IMR-90 (cell line): ENCODE data around the gene PLA2G4A. TPM values are rescaled to one million over a fixed set of nuclear protein-coding genes. Genes with fewer than 3 reads are reported as not detected.

ENCODE experiments used
- ATAC-seq: fragments of 200-7000 bp; cut with Tn5 transposase; 2 replicates; pipeline ENCODE4 v1.9.1; 2020; ENCODE audit warnings: low read depth, mild to moderate bottlenecking, moderate library complexity
- BruUV-seq: library from RNA; stranded (reverse); fragments of 400-500 nt; replicated peaks from 2 replicates; lab custom pipeline; 2021; lab: Mats Ljungman, UMichigan
- CTCF ChIA-PET: fragments of 300-600 bp; formaldehyde crosslinking; extraction: SDS; loops from one replicate; lab custom pipeline; 2021; ENCODE audit warnings: antibody characterized with exemption; lab: Yijun Ruan, JAX
- POLR2A ChIA-PET: fragments of 300-600 bp; sonication (Branson Sonifier 250); formaldehyde crosslinking; loops from one replicate; lab custom pipeline; 2022; ENCODE audit warnings: antibody characterized with exemption; ENCODE audit not compliant: unreplicated experiment; lab: Charles Lee
- DNase-seq: peaks from one replicate; pipeline ENCODE4 v3.0.0; 2013
- H2AFZ ChIP-seq: replicated peaks from 2 replicates; pipeline ENCODE3; 2013; ENCODE audit warnings: low read length, mild to moderate bottlenecking; ENCODE audit not compliant: poor library complexity
- H2AK5ac ChIP-seq: 2 replicates; pipeline ENCODE4 v1.6.1; 2013; ENCODE audit warnings: low read depth, low read length, inconsistent platforms
- H2AK9ac ChIP-seq: replicated peaks from 2 replicates; pipeline ENCODE3; 2013; ENCODE audit warnings: mild to moderate bottlenecking, low read depth, low read length, moderate library complexity; ENCODE audit not compliant: poor library complexity
- H2BK120ac ChIP-seq: 2 replicates; pipeline ENCODE4 v1.6.1; 2013; ENCODE audit warnings: low read depth, low read length, inconsistent platforms
- H2BK15ac ChIP-seq: 3 replicates; pipeline ENCODE4 v1.6.1; 2013; ENCODE audit warnings: low read depth, low read length, inconsistent platforms
- H2BK20ac ChIP-seq: 2 replicates; pipeline ENCODE4 v1.6.1; 2013; ENCODE audit warnings: low read depth, mild to moderate bottlenecking, inconsistent platforms, low read length, moderate library complexity
- H2BK5ac ChIP-seq: 2 replicates; pipeline ENCODE4 v1.6.1; 2013; ENCODE audit warnings: mild to moderate bottlenecking, low read depth, low read length, inconsistent platforms; ENCODE audit not compliant: poor library complexity, severe bottlenecking
- H3K14ac ChIP-seq: replicated peaks from 2 replicates; pipeline ENCODE4 v1.6.1; 2013; ENCODE audit warnings: low read depth, low read length, inconsistent platforms
- H3K18ac ChIP-seq: 2 replicates; pipeline ENCODE4 v1.6.1; 2013; ENCODE audit warnings: low read depth, low read length, control low read depth
- H3K23ac ChIP-seq: 2 replicates; pipeline ENCODE4 v1.6.1; 2013; ENCODE audit warnings: low read depth, low read length, inconsistent platforms
- H3K27ac ChIP-seq: 2 replicates; pipeline ENCODE4 v1.5.1; 2013; ENCODE audit warnings: mild to moderate bottlenecking, control low read depth, low read length; ENCODE audit not compliant: insufficient read depth
- H3K27me3 ChIP-seq: 2 replicates; pipeline ENCODE4 v1.6.1; 2013; ENCODE audit warnings: low read length; ENCODE audit not compliant: control insufficient read depth, insufficient read depth
- H3K36me3 ChIP-seq: 2 replicates; pipeline ENCODE4 v1.6.1; 2013; ENCODE audit warnings: low read length, mixed read lengths; ENCODE audit not compliant: control insufficient read depth, insufficient read depth
- H3K4ac ChIP-seq: 2 replicates; pipeline ENCODE4 v1.6.1; 2013; ENCODE audit warnings: low read depth, low read length, inconsistent platforms
- H3K4me1 ChIP-seq: 2 replicates; pipeline ENCODE4 v1.6.1; 2013; ENCODE audit warnings: low read length, mixed read lengths; ENCODE audit not compliant: control insufficient read depth, insufficient read depth
- H3K4me2 ChIP-seq: 2 replicates; pipeline ENCODE4 v1.6.1; 2013; ENCODE audit warnings: low read depth, mild to moderate bottlenecking, control low read depth, low read length, moderate library complexity
- H3K4me3 ChIP-seq: 2 replicates; pipeline ENCODE4 v1.5.1; 2013; ENCODE audit warnings: low read depth, mild to moderate bottlenecking, control low read depth, low read length, moderate library complexity; ENCODE audit not compliant: insufficient read depth
- H3K56ac ChIP-seq: 2 replicates; pipeline ENCODE4 v1.6.1; 2013; ENCODE audit warnings: low read length, inconsistent platforms; ENCODE audit not compliant: insufficient read depth; ENCODE audit errors: extremely low read depth
- H3K79me1 ChIP-seq, 2 experiments: 2 replicates each; pipeline ENCODE4 v1.6.1; 2013; ENCODE audit warnings: low read length in 2 of 2, inconsistent platforms in 1 of 2, low read depth in 1 of 2
- H3K9ac ChIP-seq: 2 replicates; pipeline ENCODE4 v1.6.1; 2013; ENCODE audit warnings: low read depth, low read length, control low read depth
- H3K9me1 ChIP-seq: 2 replicates; pipeline ENCODE4 v1.6.1; 2013; ENCODE audit warnings: low read length, inconsistent platforms; ENCODE audit not compliant: insufficient read depth
- H3K9me3 ChIP-seq: 2 replicates; pipeline ENCODE4 v1.6.1; 2013; ENCODE audit warnings: low read length; ENCODE audit not compliant: control insufficient read depth, insufficient read depth
- H4K20me1 ChIP-seq: 2 replicates; pipeline ENCODE4 v1.6.1; 2013; ENCODE audit warnings: low read length, inconsistent platforms; ENCODE audit not compliant: insufficient read depth
- H4K5ac ChIP-seq: 2 replicates; pipeline ENCODE4 v1.6.1; 2013; ENCODE audit warnings: mild to moderate bottlenecking, low read depth, low read length, control low read depth
- H4K8ac ChIP-seq, 2 experiments: 2 replicates each; pipeline ENCODE4 v1.6.1; 2013; ENCODE audit warnings: low read depth in 2 of 2, low read length in 2 of 2, control low read depth in 1 of 2, inconsistent platforms in 1 of 2
- H4K91ac ChIP-seq: 2 replicates; pipeline ENCODE4 v1.6.1; 2013; ENCODE audit warnings: low read depth, low read length, inconsistent platforms; ENCODE audit not compliant: insufficient read depth
- BHLHE40 ChIP-seq: fragments of 150-350 bp; IDR thresholded peaks from 2 replicates; pipeline ENCODE4 v1.6.1; 2016; ENCODE audit warnings: mild to moderate bottlenecking, low read depth, low read length
- CEBPB ChIP-seq: IDR thresholded peaks from 2 replicates; pipeline ENCODE4 v1.6.1; 2012; ENCODE audit warnings: low read depth, low read length, improper control_type of control experiment
- CHD1 ChIP-seq: IDR thresholded peaks from 2 replicates; pipeline ENCODE4 v1.6.1; 2012; ENCODE audit warnings: low read depth, low read length, improper control_type of control experiment
- FOS ChIP-seq: fragments of 150-350 bp; IDR thresholded peaks from 2 replicates; pipeline ENCODE4 v1.6.1; 2016; ENCODE audit warnings: low read depth, low read length
- MAFK ChIP-seq: IDR thresholded peaks from 2 replicates; pipeline ENCODE4 v1.6.1; 2012; ENCODE audit warnings: low read depth, low read length, improper control_type of control experiment
- MAZ ChIP-seq: IDR thresholded peaks from 2 replicates; pipeline ENCODE4 v1.6.1; 2012; ENCODE audit warnings: low read depth, mild to moderate bottlenecking, low read length, improper control_type of control experiment, moderate library complexity, borderline replicate concordance
- MXI1 ChIP-seq: IDR thresholded peaks from 2 replicates; pipeline ENCODE4 v1.6.1; 2012; ENCODE audit warnings: low read depth, mild to moderate bottlenecking, low read length, moderate library complexity, borderline replicate concordance
- NFE2L2 ChIP-seq: fragments of 150-350 bp; IDR thresholded peaks from 2 replicates; pipeline ENCODE4 v1.6.1; 2016; ENCODE audit warnings: low read depth, mild to moderate bottlenecking, low read length
- POLR2A ChIP-seq: IDR thresholded peaks from 2 replicates; pipeline ENCODE4 v1.6.1; 2012; ENCODE audit warnings: mild to moderate bottlenecking, low read depth, low read length
- RAD21 ChIP-seq: IDR thresholded peaks from 2 replicates; pipeline ENCODE4 v1.6.1; 2012; ENCODE audit warnings: low read length, improper control_type of control experiment
- RCOR1 ChIP-seq: IDR thresholded peaks from 2 replicates; pipeline ENCODE4 v1.6.1; 2012; ENCODE audit warnings: mild to moderate bottlenecking, low read length, improper control_type of control experiment; ENCODE audit not compliant: insufficient replicate concordance
- RFX5 ChIP-seq: IDR thresholded peaks from 2 replicates; pipeline ENCODE4 v1.8.0; 2012; ENCODE audit warnings: low read depth, mild to moderate bottlenecking, low read length, moderate library complexity
- SMC3 ChIP-seq: fragments of 150-350 bp; IDR thresholded peaks from 2 replicates; pipeline ENCODE4 v1.6.1; 2016; ENCODE audit warnings: low read depth, mild to moderate bottlenecking, antibody characterized with exemption, low read length, moderate library complexity
- WGBS, 2 experiments: methylation state at CpG; one replicate each; pipeline versions ENCODE4 v1.1.5 to v1.1.7; 2013; ENCODE audit warnings: missing lambda C conversion rate in 2 of 2; ENCODE audit not compliant: insufficient read length in 1 of 2; ENCODE audit errors: extremely low coverage in 2 of 2; 5-methylcytosine and 5-hydroxymethylcytosine counted together
- dilution Hi-C: fragments of 300-500 bp; cut with HindIII; formaldehyde crosslinking; loops from one replicate; pipeline ENCODE4 v1.14.3; 2018; ENCODE audit warnings: low sequenced_read_pairs; ENCODE audit not compliant: unreplicated experiment
- in situ Hi-C: fragments of 300-500 bp; cut with MboI; formaldehyde crosslinking; loops from 3 replicates; pipeline ENCODE4 v1.14.3; 2019; ENCODE audit warnings: low sequenced_read_pairs, inconsistent platforms, mixed read lengths
- intact Hi-C: fragments of 100-400 bp; cut with micrococcal nuclease; formaldehyde crosslinking; loops from 2 replicates; pipeline ENCODE4 v1.10.0; 2022
- polyA plus RNA-seq, 3 experiments: library from polyadenylated mRNA; depleted of rRNA; stranded (reverse); fragments of >200 nt; gene quantifications; 2 replicates each; pipeline ENCODE4 v1.2.3, GENCODE V29; 2012; ENCODE audit warnings: low replicate concordance in 1 of 3
- total RNA-seq: library from RNA; depleted of rRNA; stranded (reverse); fragments of >200 nt; gene quantifications from 2 replicates; pipeline ENCODE4 v1.2.3, GENCODE V29; 2012
- TF ChIP-seq, protein P1 (sequence below): fragments of 150-350 bp; IDR thresholded peaks from 2 replicates; pipeline ENCODE4 v1.6.1; 2017; ENCODE audit warnings: mild to moderate bottlenecking, antibody characterized with exemption, low read length, low read depth
- TF ChIP-seq, protein P2 (sequence below): fragments of 150-350 bp; IDR thresholded peaks from 2 replicates; pipeline ENCODE4 v1.6.1; 2016; ENCODE audit warnings: low read depth, mild to moderate bottlenecking, low read length, moderate library complexity, borderline replicate concordance
- TF ChIP-seq, protein P3 (sequence below): conservative IDR thresholded peaks from 2 replicates; pipeline ENCODE4 v1.5.1; 2012; ENCODE audit warnings: mild to moderate bottlenecking, low read depth, low read length, improper control_type of control experiment

PLA2G4A gene
- total and polyA plus RNA-seq, 2 of the 4 experiments (the other 2 are of a cell fraction), result 1.6 to 3.8 TPM

DNA sequence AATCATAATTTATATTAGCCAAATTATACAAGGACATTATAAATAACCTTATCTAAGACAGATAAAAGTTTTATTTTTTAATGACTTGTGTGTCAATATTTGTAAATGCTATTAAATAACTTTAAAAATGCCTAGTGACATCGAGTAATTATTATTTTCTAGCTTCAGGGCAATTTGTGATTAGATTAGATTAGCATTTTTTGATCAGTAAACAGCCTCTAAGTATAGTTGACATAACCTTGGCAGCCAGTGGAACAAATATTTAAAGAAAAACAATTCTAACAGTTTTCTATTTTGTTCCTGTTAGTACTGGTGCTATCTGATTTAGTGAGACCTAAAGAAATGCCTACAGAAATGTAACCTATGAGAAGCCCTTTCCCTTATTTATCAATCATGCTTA is 169.1 kb downstream of the PLA2G4A start:
- TF ChIP-seq, protein P1, sequence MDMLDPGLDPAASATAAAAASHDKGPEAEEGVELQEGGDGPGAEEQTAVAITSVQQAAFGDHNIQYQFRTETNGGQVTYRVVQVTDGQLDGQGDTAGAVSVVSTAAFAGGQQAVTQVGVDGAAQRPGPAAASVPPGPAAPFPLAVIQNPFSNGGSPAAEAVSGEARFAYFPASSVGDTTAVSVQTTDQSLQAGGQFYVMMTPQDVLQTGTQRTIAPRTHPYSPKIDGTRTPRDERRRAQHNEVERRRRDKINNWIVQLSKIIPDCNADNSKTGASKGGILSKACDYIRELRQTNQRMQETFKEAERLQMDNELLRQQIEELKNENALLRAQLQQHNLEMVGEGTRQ, result no peak
- TF ChIP-seq MAFK, result no peak
- TF ChIP-seq NFE2L2, result no peak
- no peak for TF ChIP-seq MAZ
- no peak for TF ChIP-seq CHD1
- TF ChIP-seq BHLHE40, result no peak
- no peak for TF ChIP-seq RCOR1
- TF ChIP-seq SMC3, result no peak
- TF ChIP-seq, protein P2, sequence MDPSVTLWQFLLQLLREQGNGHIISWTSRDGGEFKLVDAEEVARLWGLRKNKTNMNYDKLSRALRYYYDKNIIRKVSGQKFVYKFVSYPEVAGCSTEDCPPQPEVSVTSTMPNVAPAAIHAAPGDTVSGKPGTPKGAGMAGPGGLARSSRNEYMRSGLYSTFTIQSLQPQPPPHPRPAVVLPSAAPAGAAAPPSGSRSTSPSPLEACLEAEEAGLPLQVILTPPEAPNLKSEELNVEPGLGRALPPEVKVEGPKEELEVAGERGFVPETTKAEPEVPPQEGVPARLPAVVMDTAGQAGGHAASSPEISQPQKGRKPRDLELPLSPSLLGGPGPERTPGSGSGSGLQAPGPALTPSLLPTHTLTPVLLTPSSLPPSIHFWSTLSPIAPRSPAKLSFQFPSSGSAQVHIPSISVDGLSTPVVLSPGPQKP, result no peak
- no peak for TF ChIP-seq FOS
- no peak for TF ChIP-seq POLR2A
- TF ChIP-seq MXI1, result no peak
- TF ChIP-seq, protein P3, sequence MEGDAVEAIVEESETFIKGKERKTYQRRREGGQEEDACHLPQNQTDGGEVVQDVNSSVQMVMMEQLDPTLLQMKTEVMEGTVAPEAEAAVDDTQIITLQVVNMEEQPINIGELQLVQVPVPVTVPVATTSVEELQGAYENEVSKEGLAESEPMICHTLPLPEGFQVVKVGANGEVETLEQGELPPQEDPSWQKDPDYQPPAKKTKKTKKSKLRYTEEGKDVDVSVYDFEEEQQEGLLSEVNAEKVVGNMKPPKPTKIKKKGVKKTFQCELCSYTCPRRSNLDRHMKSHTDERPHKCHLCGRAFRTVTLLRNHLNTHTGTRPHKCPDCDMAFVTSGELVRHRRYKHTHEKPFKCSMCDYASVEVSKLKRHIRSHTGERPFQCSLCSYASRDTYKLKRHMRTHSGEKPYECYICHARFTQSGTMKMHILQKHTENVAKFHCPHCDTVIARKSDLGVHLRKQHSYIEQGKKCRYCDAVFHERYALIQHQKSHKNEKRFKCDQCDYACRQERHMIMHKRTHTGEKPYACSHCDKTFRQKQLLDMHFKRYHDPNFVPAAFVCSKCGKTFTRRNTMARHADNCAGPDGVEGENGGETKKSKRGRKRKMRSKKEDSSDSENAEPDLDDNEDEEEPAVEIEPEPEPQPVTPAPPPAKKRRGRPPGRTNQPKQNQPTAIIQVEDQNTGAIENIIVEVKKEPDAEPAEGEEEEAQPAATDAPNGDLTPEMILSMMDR, result no peak
- no peak for TF ChIP-seq RAD21
- TF ChIP-seq CEBPB, result no peak
- TF ChIP-seq RFX5, result no peak
- H3K18ac ChIP-seq, result no peak overlapping the region
- H2BK15ac ChIP-seq, result no peak overlapping the region
- H3K4ac ChIP-seq, result no peak overlapping the region
- no peak overlapping the region for H4K5ac ChIP-seq
- H3K9me1 ChIP-seq, result no peaks in the 10 kb centered on the region
- ATAC-seq, result no peak
- H4K20me1 ChIP-seq, result no peaks in the 10 kb centered on the region
- H3K27ac ChIP-seq, result no peak overlapping the region
- no peaks in the 10 kb centered on the region for H3K36me3 ChIP-seq
- H3K4me3 ChIP-seq, result no peak overlapping the region
- ChIA-PET CTCF (no interaction called here), POLR2A (no interaction called here)
- in situ Hi-C loops, result no loop called here
- H3K56ac ChIP-seq, result no peak overlapping the region
- no peaks in the 10 kb centered on the region; the same call in 1 of the 2 replicates for H3K9me3 ChIP-seq
- no peak for DNase-seq
- H3K79me1 ChIP-seq, result no peaks in the 10 kb centered on the region
- H4K91ac ChIP-seq, result no peak overlapping the region
- no peak overlapping the region for H2AK5ac ChIP-seq
- dilution Hi-C loops, result loop anchor here (25.0 kb wide), 1 partner anchor 386 kb away; no protein-coding TSS in a partner anchor
- no peak overlapping the region for H3K14ac ChIP-seq
- BruUV-seq, result no TSS peak
- H3K27me3 ChIP-seq, result no peaks in the 10 kb centered on the region
- H3K23ac ChIP-seq, result no peak overlapping the region
- no CpG with 5 or more reads among the region's 1 CpG for WGBS, 2 experiments
- no peak overlapping the region for H4K8ac ChIP-seq
- no peak overlapping the region for H3K9ac ChIP-seq
- no peak overlapping the region for H2BK120ac ChIP-seq
- no peak overlapping the region for H2BK20ac ChIP-seq
- intact Hi-C loops, result no loop called here
- no peak overlapping the region for H2AFZ ChIP-seq
- H2BK5ac ChIP-seq, result no peak overlapping the region
- no peak overlapping the region for H2AK9ac ChIP-seq
- no peaks in the 10 kb centered on the region; the same call in 1 of the 2 replicates for H3K4me1 ChIP-seq
- H3K4me2 ChIP-seq, result no peak overlapping the region
